Stimulated activated naive CD8-positive, alpha-beta T cell treated with anti-CD3 and anti-CD28 coated beads, Interleukin-15, Interleukin-2, amounts not matched to agents 100 ng/mL and 50 ng/mL, for 24 hours (primary cell): Measurements from ENCODE around the gene STT3A.

Source experiments
- H3K27ac Mint-ChIP-seq: one replicate; pipeline ENCODE4 v1.8.0; 2021; ENCODE audit warnings: mild to moderate bottlenecking, mixed read lengths
- H3K27me3 Mint-ChIP-seq: one replicate; pipeline ENCODE4 v1.8.0; 2021; ENCODE audit warnings: mixed read lengths
- H3K36me3 Mint-ChIP-seq: one replicate; pipeline ENCODE4 v1.8.0; 2021; ENCODE audit warnings: low read depth, mixed read lengths
- H3K4me1 Mint-ChIP-seq: one replicate; pipeline ENCODE4 v1.8.0; 2021; ENCODE audit warnings: low read depth, mixed read lengths
- H3K4me3 Mint-ChIP-seq: one replicate; pipeline ENCODE4 v1.8.0; 2021; ENCODE audit warnings: mild to moderate bottlenecking, mixed read lengths
- H3K9me3 Mint-ChIP-seq: one replicate; pipeline ENCODE4 v1.8.0; 2021; ENCODE audit warnings: mixed read lengths

STT3A gene

GRCh38 chr11:125670172-125670571, 77.5 kb downstream of the STT3A start:
- H3K36me3 Mint-ChIP-seq: peaks cover 49% of the 10 kb centered on the region
- H3K27me3 Mint-ChIP-seq: no peaks in the 10 kb centered on the region
- no peak overlapping the region for H3K27ac Mint-ChIP-seq
- H3K4me1 Mint-ChIP-seq: no peaks in the 10 kb centered on the region
- peaks cover 10% of the 10 kb centered on the region for H3K9me3 Mint-ChIP-seq
- no peak overlapping the region for H3K4me3 Mint-ChIP-seq

DNA sequence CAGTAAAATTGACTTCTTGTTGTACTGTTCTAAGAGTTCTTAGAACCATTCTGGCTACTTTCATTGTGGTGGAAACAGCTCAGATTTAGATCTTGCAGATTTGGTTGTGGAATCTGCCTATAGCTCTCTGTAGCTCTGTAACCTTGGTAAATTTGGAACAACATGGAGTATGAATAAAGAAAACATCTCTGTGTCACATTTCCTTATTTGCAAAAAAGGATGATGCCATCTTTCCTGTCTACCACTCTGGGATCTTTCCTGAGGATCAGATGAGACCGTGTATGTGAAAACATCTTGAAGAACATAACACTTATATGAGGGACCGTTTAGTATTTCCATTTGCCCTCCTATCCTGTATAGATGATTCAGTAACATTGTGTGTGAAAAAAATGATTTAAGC, 78.9 kb downstream of the STT3A start:
- Mint-ChIP-seq H3K4me3 (no peak overlapping the region), H3K4me1 (no peaks in the 10 kb centered on the region), H3K27me3 (no peaks in the 10 kb centered on the region), H3K36me3 (peaks cover 40% of the 10 kb centered on the region), H3K27ac (no peak overlapping the region), H3K9me3 (peaks cover 5% of the 10 kb centered on the region)
